NT2/D1 (cell line): ENCODE measurements around the gene TSSC4.

Experiments
- DNase-seq: peaks from one replicate; pipeline ENCODE4 v3.0.0-alpha.2; 2011; ENCODE audit warnings: low read depth, low spot score
- H3K27me3 ChIP-seq: 2 replicates; pipeline ENCODE4 v1.6.0; 2011; ENCODE audit warnings: mild to moderate bottlenecking; ENCODE audit not compliant: insufficient read length, insufficient read depth
- H3K36me3 ChIP-seq: 2 replicates; pipeline ENCODE4 v1.6.1; 2011; ENCODE audit warnings: mild to moderate bottlenecking, low read length, mixed read lengths; ENCODE audit not compliant: insufficient read depth, insufficient read length
- H3K4me1 ChIP-seq: 2 replicates; pipeline ENCODE4 v1.5.1; 2011; ENCODE audit not compliant: insufficient read depth, insufficient read length
- H3K4me3 ChIP-seq: 2 replicates; pipeline ENCODE4 v1.5.1; 2011; ENCODE audit warnings: low read depth; ENCODE audit not compliant: insufficient read length
- H3K9ac ChIP-seq: 2 replicates; pipeline ENCODE4 v1.6.0; 2011; ENCODE audit warnings: low read depth; ENCODE audit not compliant: insufficient read length
- H3K9me3 ChIP-seq: 2 replicates; pipeline ENCODE4 v1.5.1; 2011; ENCODE audit warnings: mild to moderate bottlenecking, low read length; ENCODE audit not compliant: insufficient read depth
- SUZ12 ChIP-seq: IDR thresholded peaks from 2 replicates; pipeline ENCODE4 v1.6.1; 2011; ENCODE audit not compliant: insufficient read length, insufficient read depth; ENCODE audit errors: extremely low read depth
- YY1 ChIP-seq: IDR thresholded peaks from 2 replicates; pipeline ENCODE4 v1.6.1; 2011; ENCODE audit not compliant: insufficient read length, insufficient read depth
- ZNF274 ChIP-seq: IDR thresholded peaks from 2 replicates; pipeline ENCODE4 v1.6.1; 2011; ENCODE audit warnings: mild to moderate bottlenecking, low read depth, low read length

TSSC4 gene

DNA sequence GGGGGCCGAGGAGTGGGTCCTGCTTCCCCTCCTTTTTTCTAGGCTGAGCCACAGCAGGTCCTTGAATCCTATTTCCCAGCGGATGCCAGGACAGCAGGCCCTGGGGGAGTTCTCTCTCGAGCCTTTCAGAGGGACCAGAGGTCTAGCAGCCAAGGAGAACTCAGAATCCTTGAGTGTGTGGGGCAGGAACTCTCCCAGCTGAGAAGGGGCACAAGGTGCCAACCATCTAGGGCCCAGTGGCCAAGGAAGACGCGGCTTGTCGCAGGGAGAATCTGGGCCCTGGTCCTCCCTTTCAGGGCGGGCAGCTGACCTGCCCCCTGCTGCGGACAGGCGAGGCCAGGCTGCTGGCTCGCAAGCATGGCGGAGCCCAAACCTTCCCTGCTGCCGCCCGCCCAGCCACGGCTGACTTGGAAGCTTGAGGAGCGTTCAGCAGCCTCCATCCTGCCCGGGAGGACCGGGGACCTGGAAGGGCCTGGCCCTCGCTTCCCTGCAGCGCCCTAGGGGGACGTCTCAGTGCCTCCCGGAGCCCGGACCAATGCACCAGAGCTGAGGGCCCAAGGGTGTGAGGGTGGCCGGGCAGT lies 972 bp upstream of the TSSC4 start:
- DNase-seq = no peak

DNA sequence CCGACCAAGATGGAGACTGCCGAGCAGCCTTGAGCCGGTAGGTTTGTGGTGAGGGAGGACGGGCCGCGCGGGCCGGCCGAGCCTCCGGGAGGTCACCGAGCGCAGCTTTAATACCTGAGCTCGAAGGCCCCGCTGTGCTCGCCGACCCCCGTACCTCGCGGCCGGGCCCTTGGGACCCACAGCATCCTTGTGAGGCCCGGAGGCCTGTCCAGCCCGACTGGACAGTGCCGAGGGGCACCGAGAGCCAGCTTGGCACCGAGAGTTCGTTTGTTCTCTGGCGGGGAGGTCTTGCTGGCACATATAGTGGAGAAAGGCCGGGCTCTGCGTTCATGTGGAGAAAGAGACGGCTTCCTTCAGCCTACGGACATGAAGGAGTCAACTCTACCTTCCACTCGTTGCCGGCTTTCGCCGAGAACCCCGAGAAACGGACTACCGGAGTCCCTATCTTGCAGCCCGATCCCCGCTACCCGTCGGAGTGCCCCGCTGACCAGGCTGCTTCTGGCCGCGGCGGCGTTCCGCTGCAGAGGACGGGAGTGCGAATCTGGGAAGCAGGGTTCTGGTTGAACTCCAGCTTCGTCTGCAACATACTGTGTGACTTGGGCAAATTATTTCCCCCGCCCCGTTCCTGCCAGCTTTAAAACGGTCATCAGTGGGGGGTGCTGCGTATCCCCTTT lies 349 bp downstream of the TSSC4 start:
- H3K27me3 ChIP-seq = no peaks in the 10 kb centered on the region
- no peak for DNase-seq
- peaks cover 16% of the 10 kb centered on the region for H3K4me1 ChIP-seq
- peak overlapping the region; percentile 100 for H3K4me3 ChIP-seq
- peaks cover 66% of the 10 kb centered on the region for H3K36me3 ChIP-seq
- H3K9me3 ChIP-seq = no peaks in the 10 kb centered on the region
- H3K9ac ChIP-seq = peak overlapping the region; percentile 99
- TF ChIP-seq YY1 = peak; percentile 63
- no peak for TF ChIP-seq ZNF274
- TF ChIP-seq SUZ12 = no peak

More for the DNA sequence above, 972 bp upstream of the TSSC4 start:
- H3K9ac ChIP-seq = peak overlapping the region; percentile 98
- H3K27me3 ChIP-seq = no peaks in the 10 kb centered on the region
- peak overlapping the region; percentile 93 for H3K4me3 ChIP-seq
- peaks cover 72% of the 10 kb centered on the region for H3K36me3 ChIP-seq
- peaks cover 15% of the 10 kb centered on the region for H3K4me1 ChIP-seq
- H3K9me3 ChIP-seq = no peaks in the 10 kb centered on the region
- TF ChIP-seq ZNF274 (no peak), YY1 (no peak), SUZ12 (no peak)

DNA sequence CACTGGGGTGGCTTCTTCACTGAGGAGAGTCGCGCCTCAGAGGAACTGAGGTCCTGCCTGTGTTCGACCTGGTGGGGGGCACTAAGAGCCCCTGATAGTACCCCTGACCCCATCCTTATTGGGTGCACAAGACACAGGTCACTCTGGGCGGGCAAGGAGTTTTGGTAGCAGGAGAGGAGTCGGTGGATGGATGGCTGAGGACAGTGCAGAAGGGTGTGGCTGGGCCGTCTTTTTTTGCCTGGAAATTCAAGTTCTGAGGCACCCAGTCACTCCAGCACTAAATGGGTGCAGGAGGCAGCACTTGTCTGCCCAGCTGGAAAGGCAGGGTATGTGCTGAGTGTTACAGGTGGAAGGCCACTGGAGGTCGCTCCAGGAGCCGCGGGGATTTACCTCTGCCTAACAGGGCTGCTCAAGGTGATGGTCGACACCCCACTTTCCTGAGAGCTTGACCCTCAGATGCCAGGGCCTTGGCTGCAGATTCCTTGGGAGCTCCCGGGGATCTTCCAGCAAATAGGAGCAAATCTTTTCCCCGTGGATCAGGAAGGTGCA lies 960 bp downstream of the TSSC4 start:
- peaks cover 60% of the 10 kb centered on the region for H3K36me3 ChIP-seq
- H3K4me1 ChIP-seq = peaks cover 17% of the 10 kb centered on the region
- H3K9me3 ChIP-seq = no peaks in the 10 kb centered on the region
- TF ChIP-seq ZNF274 = no peak
- TF ChIP-seq YY1 = no peak
- TF ChIP-seq SUZ12 = no peak
- peak overlapping the region; percentile 100 for H3K4me3 ChIP-seq
- H3K27me3 ChIP-seq = no peaks in the 10 kb centered on the region
- no peak for DNase-seq
- H3K9ac ChIP-seq = peak overlapping the region; percentile 99

DNA sequence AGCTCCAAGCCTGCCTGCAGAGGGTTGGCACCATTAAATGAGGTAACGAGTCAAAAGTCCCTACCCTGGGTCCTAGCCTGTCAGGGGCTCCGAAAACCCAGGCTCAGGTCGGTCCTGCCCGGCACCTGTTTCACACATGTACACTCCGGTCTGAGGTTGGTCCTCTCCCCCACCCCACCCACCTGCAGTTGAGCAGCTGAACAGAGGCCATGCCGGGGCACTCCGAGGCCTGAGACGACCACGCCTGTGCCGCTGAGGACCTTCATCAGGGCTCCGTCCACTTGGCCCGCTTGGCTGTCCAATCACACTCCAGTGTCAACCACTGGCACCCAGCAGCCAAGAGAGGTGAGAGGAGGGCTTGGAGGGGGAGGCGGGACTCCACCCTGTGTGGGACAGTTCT lies 1.6 kb downstream of the TSSC4 start:
- H3K36me3 ChIP-seq = peaks cover 54% of the 10 kb centered on the region
- H3K9ac ChIP-seq = peak overlapping the region; percentile 99
- no peaks in the 10 kb centered on the region for H3K27me3 ChIP-seq
- no peak for DNase-seq
- no peaks in the 10 kb centered on the region for H3K9me3 ChIP-seq
- no peak overlapping the region for H3K4me3 ChIP-seq
- TF ChIP-seq YY1 = no peak
- TF ChIP-seq ZNF274 = no peak
- TF ChIP-seq SUZ12 = no peak
- peaks cover 17% of the 10 kb centered on the region for H3K4me1 ChIP-seq

GRCh38 chr11:2402890-2403645 lies 2.5 kb downstream of the TSSC4 start:
- TF ChIP-seq SUZ12 = no peak
- TF ChIP-seq ZNF274 = no peak
- TF ChIP-seq YY1 = no peak
- H3K4me1 ChIP-seq = peaks cover 17% of the 10 kb centered on the region
- H3K36me3 ChIP-seq = peaks cover 45% of the 10 kb centered on the region
- no peak overlapping the region for H3K4me3 ChIP-seq
- no peak for DNase-seq
- H3K27me3 ChIP-seq = no peaks in the 10 kb centered on the region
- no peaks in the 10 kb centered on the region for H3K9me3 ChIP-seq
- no peak overlapping the region for H3K9ac ChIP-seq

GRCh38 chr11:2404735-2405196 lies 4.2 kb downstream of the TSSC4 start:
- Histone ChIP-seq H3K9me3 (no peaks in the 10 kb centered on the region), H3K27me3 (no peaks in the 10 kb centered on the region), H3K9ac (no peak overlapping the region), H3K4me3 (no peak overlapping the region), H3K36me3 (peaks cover 35% of the 10 kb centered on the region), H3K4me1 (peaks cover 14% of the 10 kb centered on the region)
- TF ChIP-seq SUZ12 (no peak), YY1 (no peak), ZNF274 (no peak)
- DNase-seq = no peak
